BE2C (cell line): ENCODE measurements around the gene DNAAF2.

Source experiments
- DNase-seq: peaks from one replicate; pipeline ENCODE4 v3.0.0-alpha.2; 2020
- H3K27me3 ChIP-seq: fragments of 250-450 bp; sonication (Bioruptor Pico); 2 replicates; pipeline ENCODE4 v1.5.1; 2020; ENCODE audit warnings: mild to moderate bottlenecking
- H3K36me3 ChIP-seq: fragments of 250-450 bp; sonication (Bioruptor Pico); 2 replicates; pipeline ENCODE4 v1.5.1; 2020; ENCODE audit warnings: mild to moderate bottlenecking
- H3K4me1 ChIP-seq: fragments of 250-450 bp; sonication (Bioruptor Pico); 2 replicates; pipeline ENCODE4 v1.5.1; 2020
- H3K4me3 ChIP-seq: 2 replicates; pipeline ENCODE4 v1.5.1; 2011; ENCODE audit warnings: low read depth, low read length
- H3K9me3 ChIP-seq: fragments of 250-450 bp; sonication (Bioruptor Pico); 2 replicates; pipeline ENCODE4 v1.5.1; 2020
- CTCF ChIP-seq: IDR thresholded peaks from 2 replicates; pipeline ENCODE4 v1.5.1; 2012; ENCODE audit warnings: mild to moderate bottlenecking, low read depth, low read length

Gene DNAAF2

GRCh38 chr14:49598485-49599300 is 36.4 kb downstream of the DNAAF2 start, which contains the start of gene LRR1:
LRR1 (plus strand) TSS chr14:49598940; CDS start chr14:49599021, 81 bp downstream.
- DNase-seq = peak; percentile 89
- no peak for TF ChIP-seq CTCF
- no peaks in the 10 kb centered on the region for H3K4me1 ChIP-seq
- H3K27me3 ChIP-seq = no peaks in the 10 kb centered on the region
- peak within 1 kb of the TSS; percentile 100 for H3K4me3 ChIP-seq
- peaks cover 10% of the 10 kb centered on the region for H3K36me3 ChIP-seq
- no peaks in the 10 kb centered on the region for H3K9me3 ChIP-seq

GRCh38 chr14:49598189-49598484 is 36.9 kb downstream of the DNAAF2 start:
- no peak for DNase-seq
- H3K4me3 ChIP-seq = peak overlapping the region; percentile 100
- no peaks in the 10 kb centered on the region for H3K27me3 ChIP-seq
- H3K4me1 ChIP-seq = no peaks in the 10 kb centered on the region
- no peak for TF ChIP-seq CTCF
- H3K36me3 ChIP-seq = peaks cover 9% of the 10 kb centered on the region
- no peaks in the 10 kb centered on the region for H3K9me3 ChIP-seq

- Histone ChIP-seq H3K4me1 (no peaks in the 10 kb centered on the region), H3K36me3 (no peaks in the 10 kb centered on the region), H3K9me3 (no peaks in the 10 kb centered on the region), H3K27me3 (no peaks in the 10 kb centered on the region), H3K4me3 (no peak overlapping the region)
- TF ChIP-seq CTCF = no peak
- DNase-seq = no peak
Observed at GRCh38 chr14:49594347-49595091, 40.5 kb downstream of the DNAAF2 start.

- Histone ChIP-seq H3K36me3 (no peaks in the 10 kb centered on the region), H3K27me3 (no peaks in the 10 kb centered on the region), H3K4me3 (no peak overlapping the region), H3K9me3 (no peaks in the 10 kb centered on the region), H3K4me1 (no peaks in the 10 kb centered on the region)
- TF ChIP-seq CTCF = no peak
- DNase-seq = no peak
Observed at GRCh38 chr14:49593016-49593415, 42.0 kb downstream of the DNAAF2 start.

- H3K9me3 ChIP-seq = no peaks in the 10 kb centered on the region
- H3K4me1 ChIP-seq = peaks cover under 1% of the 10 kb centered on the region; the same call in 1 of the 2 replicates
- TF ChIP-seq CTCF = no peak
- H3K36me3 ChIP-seq = peaks cover 15% of the 10 kb centered on the region
- H3K4me3 ChIP-seq = no peak overlapping the region
- DNase-seq = no peak
- no peaks in the 10 kb centered on the region for H3K27me3 ChIP-seq
Observed at GRCh38 chr14:49589387-49589786, 45.7 kb downstream of the DNAAF2 start.
